OCI-LY1 (cell line): ENCODE measurements around the gene GID8.

Experiments used
- CTCF ChIP-seq: fragments of 200-600 bp; sonication (generic), shearing (Covaris generic); IDR thresholded peaks from 2 replicates; pipeline ENCODE4 v1.5.1; 2017; ENCODE audit warnings: mild to moderate bottlenecking, antibody characterized with exemption, low read length, moderate library complexity, mixed read lengths
- EZH2 ChIP-seq: fragments of 200-600 bp; sonication (generic), shearing (Covaris generic); IDR thresholded peaks from 2 replicates; pipeline ENCODE4 v1.8.0; 2017; ENCODE audit warnings: borderline replicate concordance, mixed run types, mild to moderate bottlenecking, antibody characterized with exemption, low read length, moderate library complexity, mixed read lengths

- TF ChIP-seq CTCF: no peak
- no peak for TF ChIP-seq EZH2
Measured at GRCh38 chr20:62937268-62938104, 461 bp upstream of the GID8 start.
